Measurements from ENCODE around the gene SERPINB12.

Gene SERPINB12

DNA sequence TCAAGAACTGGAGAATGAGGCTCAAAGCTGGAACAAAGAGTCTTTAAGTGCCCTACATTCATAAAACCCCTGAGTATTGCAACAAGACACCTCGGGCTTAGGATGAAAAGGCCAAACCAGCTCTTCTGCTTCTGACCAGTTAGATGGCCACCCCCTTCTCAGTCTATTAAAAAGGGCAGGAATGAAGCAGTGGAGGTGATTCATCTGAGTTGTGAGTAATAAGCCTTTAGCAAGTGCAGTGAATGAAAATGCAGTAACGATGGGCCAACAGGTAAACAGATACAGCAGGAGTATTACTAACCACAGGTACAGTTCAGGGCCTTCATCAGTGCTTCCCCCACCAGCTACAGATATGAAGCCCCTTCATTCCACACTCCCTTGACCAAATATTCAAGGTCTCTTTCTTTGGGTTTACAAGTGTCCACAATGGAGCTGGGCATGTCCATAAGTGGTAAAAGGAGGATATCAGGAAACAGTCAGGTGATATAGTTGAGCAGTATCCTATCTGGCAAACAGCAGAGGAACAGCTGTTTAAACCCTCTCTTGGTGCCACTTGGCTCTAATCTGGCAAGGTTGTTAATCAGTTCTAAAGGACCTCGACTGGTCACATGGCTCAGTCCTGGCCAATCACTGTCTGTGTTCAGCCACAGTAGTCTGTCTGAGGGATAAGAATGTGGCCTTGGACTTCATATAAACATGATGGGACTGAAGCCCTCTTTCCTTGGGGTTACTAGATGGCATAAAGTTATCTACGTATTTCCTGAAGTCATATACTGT, 62.8 kb downstream of the SERPINB12 start:
- DNase-seq: no peak

DNA sequence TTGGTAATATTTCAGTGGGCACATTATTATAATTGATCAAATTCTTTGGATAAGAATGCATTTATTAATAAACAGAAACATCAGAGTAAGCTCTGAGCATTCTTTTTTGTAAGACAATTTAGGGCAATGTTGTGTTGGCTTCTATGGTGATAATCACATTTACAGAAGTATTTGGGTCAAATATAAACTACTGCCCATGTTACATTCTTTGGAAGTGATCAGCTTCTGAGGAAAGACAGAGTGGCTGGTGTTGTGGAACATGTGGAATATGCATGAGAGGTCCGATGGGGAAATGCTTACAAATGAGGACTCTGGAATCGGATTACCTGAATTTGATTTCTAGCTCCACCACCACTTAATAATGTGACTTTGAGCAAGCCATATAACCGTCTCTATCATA, 64.4 kb downstream of the SERPINB12 start:
- DNase-seq: no peak

DNA sequence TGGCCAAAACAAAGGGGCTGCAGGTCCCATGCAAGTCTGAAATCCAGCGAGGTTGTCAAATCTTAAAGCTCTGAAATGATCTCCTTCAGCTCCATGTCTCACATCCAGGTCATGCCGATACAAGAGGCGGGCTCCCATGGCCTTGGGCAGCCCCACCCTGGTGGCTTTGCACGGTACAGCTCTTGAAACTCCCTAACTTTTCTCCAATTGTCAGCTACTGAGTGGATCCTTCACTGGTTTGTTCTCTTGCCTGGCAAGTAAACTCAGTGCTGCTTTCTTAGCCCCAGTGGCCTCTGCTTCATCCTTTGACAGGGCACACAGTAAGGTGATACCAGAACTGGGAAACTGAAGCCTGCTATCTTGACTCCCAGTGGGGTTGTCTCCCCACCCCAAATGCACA, 71.3 kb downstream of the SERPINB12 start:
- DNase-seq: no peak

DNA sequence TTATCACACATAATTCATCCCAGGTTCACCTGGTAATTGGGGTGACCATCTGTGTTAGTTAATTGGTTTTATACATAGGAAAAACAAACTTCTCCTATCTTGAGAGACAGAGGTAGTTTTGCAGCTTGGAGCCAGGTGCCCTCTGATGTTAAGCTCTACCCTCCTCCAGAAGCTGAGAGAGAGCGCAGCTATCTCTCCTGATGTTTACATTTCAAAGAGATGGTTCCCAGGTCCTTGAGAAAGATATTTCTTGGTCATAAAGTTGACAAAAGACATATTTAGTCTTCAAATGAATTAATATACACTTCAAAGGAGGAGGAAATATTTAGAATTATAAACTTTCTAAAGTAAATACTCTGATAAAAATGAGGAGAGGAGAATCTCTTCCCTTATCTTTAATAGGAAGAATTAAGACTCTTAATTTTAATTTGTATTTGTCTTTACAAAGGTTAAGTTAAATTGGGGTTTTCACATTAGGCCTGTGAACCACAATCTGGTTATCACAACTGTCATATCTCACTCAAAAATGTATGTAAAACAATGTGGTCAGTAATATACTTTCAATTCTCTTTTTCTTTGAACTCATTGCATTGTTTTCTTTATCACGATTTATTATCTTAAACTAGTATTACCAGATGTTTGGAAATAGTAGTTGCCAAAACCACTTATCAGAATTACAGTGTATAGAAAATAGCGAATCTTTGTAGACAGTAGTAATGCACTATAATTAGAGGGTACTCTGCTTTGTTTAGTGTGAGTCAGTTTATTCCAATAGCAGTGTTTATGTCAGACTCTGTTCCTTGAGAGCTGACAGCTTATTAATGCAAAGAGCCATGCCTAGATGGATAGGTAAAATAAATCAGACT, 75.1 kb downstream of the SERPINB12 start:
- no peak for DNase-seq

DNA sequence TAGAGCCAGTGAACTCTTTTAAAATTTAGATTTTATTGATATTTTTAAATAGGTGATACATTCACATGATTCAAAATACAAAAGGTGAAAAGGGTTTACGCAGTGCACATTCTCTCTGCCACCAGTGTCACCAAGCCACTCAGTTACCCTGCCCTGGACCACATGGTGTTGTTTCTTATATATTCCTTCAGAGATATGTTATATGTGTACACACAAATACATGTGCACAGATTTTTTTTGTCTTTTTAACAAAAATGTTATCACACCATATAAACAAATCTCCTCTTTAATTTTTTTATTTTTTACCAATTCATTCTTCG, 75.7 kb downstream of the SERPINB12 start:
- no peak for DNase-seq
